Aorta (tissue), 5 donors: ENCODE measurements around the gene CENPE. TPM values are rescaled to one million over a fixed set of nuclear protein-coding genes. Genes with fewer than 3 reads are reported as not detected.
"Not testable (repeated sequence)": the region's sequence is repeated elsewhere in the genome, so short reads cannot be mapped to it uniquely, and the experiment has no call there.

Experiments
- ATAC-seq: fragments of 200-7000 bp; cut with Tn5 transposase; one replicate; pipeline ENCODE4 v1.9.1; 2022; ENCODE audit warnings: moderate library complexity; ENCODE audit not compliant: low FRiP score
- DNase-seq, 2 donors: peaks; one replicate each; pipeline ENCODE4 v3.0.0-alpha.2; 2020
- H3K27ac ChIP-seq, 2 donors: one replicate each; pipeline ENCODE4 v1.5.1; 2013; ENCODE audit warnings: low read length in 2 of 2, mild to moderate bottlenecking in 2 of 2, moderate library complexity in 2 of 2, control low read depth in 1 of 2, inconsistent platforms in 1 of 2, low read depth in 1 of 2
- H3K27me3 ChIP-seq, 2 donors: one replicate each; pipeline ENCODE4 v1.6.1; 2013; ENCODE audit warnings: control low read depth in 1 of 2, low read length in 1 of 2, mild to moderate bottlenecking in 1 of 2, moderate library complexity in 1 of 2; ENCODE audit not compliant: insufficient read depth in 2 of 2, control insufficient read depth in 1 of 2
- H3K36me3 ChIP-seq, 2 donors: one replicate each; pipeline ENCODE4 v1.6.1; 2013; ENCODE audit warnings: control low read depth in 1 of 2, low read length in 1 of 2, mild to moderate bottlenecking in 1 of 2; ENCODE audit not compliant: insufficient read depth in 2 of 2, control insufficient read depth in 1 of 2
- H3K4me1 ChIP-seq, 2 donors: one replicate each; pipeline ENCODE4 v1.6.1; 2013; ENCODE audit warnings: low read length in 2 of 2, control low read depth in 1 of 2, mild to moderate bottlenecking in 1 of 2, moderate library complexity in 1 of 2; ENCODE audit not compliant: insufficient read depth in 2 of 2, control insufficient read depth in 1 of 2
- H3K4me3 ChIP-seq, 2 donors: one replicate each; pipeline ENCODE4 v1.5.1; 2013; ENCODE audit warnings: low read length in 2 of 2, control low read depth in 1 of 2, mild to moderate bottlenecking in 1 of 2
- H3K9me3 ChIP-seq: one replicate; pipeline ENCODE4 v1.6.1; 2013; ENCODE audit warnings: mild to moderate bottlenecking, low read length; ENCODE audit not compliant: control insufficient read depth
- WGBS, 2 donors: extraction: QIAGEN DNeasy Blood & Tissue Kit; methylation state at CpG; one replicate each; pipeline ENCODE4 v1.1.7; 2013; 5-methylcytosine and 5-hydroxymethylcytosine counted together
- intact Hi-C, 2 donors: fragments of 100-400 bp; cut with DNase I; formaldehyde crosslinking; loops; one replicate each; pipeline versions ENCODE4 v1.14.2 to v1.15.0; 2022
- long read RNA-seq, 2 donors: library from polyadenylated mRNA; unstranded; transcript quantifications; one replicate each; pipeline ENCODE4 v2.0.0, GENCODE V29; 2020 to 2021
- polyA plus RNA-seq, 2 donors: library from polyadenylated mRNA; stranded (reverse); fragments of 200-250 nt; gene quantifications; one replicate each; pipeline ENCODE4 v1.2.3, GENCODE V29; 2013
- total RNA-seq, 2 donors: library from RNA; stranded (reverse); fragmentation: NEBNext Ultra II Directional; extraction: Animal tissue kit (Norgen Biotek cat#: 25700); gene quantifications; one replicate each; pipeline ENCODE4 v1.2.1, GENCODE V29; 2021
- donor health status: healthy with polysubstance abuse.
- donor health status: Bipolar disorder and iron deficiency.
- donor health status: DM: no; HTN: no; CAD: no.
- donor health status: DM: no; HTN: no; CAD: no.
- donor health status: DM: yes; HTN: yes; CAD: no.

The CENPE gene, protein sequence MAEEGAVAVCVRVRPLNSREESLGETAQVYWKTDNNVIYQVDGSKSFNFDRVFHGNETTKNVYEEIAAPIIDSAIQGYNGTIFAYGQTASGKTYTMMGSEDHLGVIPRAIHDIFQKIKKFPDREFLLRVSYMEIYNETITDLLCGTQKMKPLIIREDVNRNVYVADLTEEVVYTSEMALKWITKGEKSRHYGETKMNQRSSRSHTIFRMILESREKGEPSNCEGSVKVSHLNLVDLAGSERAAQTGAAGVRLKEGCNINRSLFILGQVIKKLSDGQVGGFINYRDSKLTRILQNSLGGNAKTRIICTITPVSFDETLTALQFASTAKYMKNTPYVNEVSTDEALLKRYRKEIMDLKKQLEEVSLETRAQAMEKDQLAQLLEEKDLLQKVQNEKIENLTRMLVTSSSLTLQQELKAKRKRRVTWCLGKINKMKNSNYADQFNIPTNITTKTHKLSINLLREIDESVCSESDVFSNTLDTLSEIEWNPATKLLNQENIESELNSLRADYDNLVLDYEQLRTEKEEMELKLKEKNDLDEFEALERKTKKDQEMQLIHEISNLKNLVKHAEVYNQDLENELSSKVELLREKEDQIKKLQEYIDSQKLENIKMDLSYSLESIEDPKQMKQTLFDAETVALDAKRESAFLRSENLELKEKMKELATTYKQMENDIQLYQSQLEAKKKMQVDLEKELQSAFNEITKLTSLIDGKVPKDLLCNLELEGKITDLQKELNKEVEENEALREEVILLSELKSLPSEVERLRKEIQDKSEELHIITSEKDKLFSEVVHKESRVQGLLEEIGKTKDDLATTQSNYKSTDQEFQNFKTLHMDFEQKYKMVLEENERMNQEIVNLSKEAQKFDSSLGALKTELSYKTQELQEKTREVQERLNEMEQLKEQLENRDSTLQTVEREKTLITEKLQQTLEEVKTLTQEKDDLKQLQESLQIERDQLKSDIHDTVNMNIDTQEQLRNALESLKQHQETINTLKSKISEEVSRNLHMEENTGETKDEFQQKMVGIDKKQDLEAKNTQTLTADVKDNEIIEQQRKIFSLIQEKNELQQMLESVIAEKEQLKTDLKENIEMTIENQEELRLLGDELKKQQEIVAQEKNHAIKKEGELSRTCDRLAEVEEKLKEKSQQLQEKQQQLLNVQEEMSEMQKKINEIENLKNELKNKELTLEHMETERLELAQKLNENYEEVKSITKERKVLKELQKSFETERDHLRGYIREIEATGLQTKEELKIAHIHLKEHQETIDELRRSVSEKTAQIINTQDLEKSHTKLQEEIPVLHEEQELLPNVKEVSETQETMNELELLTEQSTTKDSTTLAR (N-terminal part only)
- total RNA-seq, result 1 to 10 TPM; 1.3 to 3.4 TPM
- under 1 TPM in 1 of 2 donors, not detected in 1; 0.28 TPM for polyA plus RNA-seq
- long read RNA-seq, donor 1, partial matches to known transcripts, result 1 of 1 reads
- long read RNA-seq, donor 1, other reads (novel, unspliced or antisense), result 0 of 1 reads
- long read RNA-seq, donor 2, result 0 reads

DNA sequence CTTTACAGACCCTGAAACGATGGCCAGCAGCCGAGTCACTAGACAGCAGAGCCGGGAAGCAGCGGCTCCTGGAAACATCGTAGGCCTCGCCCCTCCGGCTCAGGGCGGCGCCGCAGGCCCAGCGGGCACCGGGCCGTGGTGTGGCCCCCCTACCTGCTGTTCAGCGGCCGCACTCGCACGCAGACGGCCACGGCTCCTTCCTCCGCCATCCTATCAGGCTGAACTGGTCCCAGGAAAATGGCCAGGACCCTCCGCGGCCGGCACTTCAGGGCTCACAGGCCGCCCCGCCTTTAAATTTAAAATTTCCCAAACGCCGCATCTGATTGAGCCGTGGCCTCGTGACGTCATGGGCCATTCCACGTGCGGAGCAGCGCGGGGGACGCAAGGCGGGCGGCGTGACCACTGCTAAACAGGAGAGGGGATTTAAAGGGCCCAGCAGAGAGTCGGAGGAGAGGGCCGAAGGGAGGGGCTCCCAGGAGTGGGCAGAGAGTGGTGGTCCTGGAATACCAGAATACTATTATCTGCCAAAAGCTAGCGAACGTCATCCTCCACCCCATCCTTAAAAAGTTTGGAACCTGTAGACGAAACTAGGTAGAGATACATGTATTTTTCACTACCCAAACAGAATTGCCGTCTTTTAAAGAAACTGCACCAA is at the start of gene CENPE:
TSS of gene CENPE (minus strand) at position 233 of the 655 bp plus-strand sequence. CDS start at position 209, 24 bp downstream.
- H3K27ac ChIP-seq, result no peak within 1 kb of the TSS
- 0 to 1% methylated on average over 44 of the region's 44 CpGs for WGBS, 2 donors
- peak; percentile 96 for ATAC-seq
- H3K4me1 ChIP-seq, result no peaks in the 10 kb centered on the region
- H3K27me3 ChIP-seq, result no peaks in the 10 kb centered on the region
- peak; percentile 91 to 94 for DNase-seq
- H3K9me3 ChIP-seq, result no peaks in the 10 kb centered on the region
- no peaks in the 10 kb centered on the region for H3K36me3 ChIP-seq
- H3K4me3 ChIP-seq, result peak within 1 kb of the TSS; percentile 30 to 55
- intact Hi-C loops, result loop anchor here in 1 of 2 donors (5.0 kb wide), 1 partner anchor 371 kb away; the partner anchor contains the start of gene UBE2D3

DNA sequence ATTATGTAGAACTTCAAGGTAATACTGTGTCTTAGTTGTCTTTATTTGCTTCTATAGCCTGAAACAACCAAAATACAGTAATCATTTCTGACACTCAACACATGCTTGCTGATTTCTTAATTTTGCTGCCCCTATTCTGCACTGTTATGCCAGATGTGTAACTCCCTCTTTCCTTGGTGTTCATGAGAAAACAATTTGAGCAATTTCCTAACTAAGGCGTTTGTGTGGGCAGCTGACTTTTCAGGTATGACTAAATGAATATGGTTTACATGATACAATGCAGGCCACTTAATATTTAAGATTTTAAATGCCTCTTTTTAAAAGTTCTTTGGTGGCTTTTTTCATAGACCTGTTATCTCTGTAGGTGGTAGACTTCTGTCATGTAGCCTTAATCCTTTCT is 46.1 kb upstream of the CENPE start:
- Histone ChIP-seq H3K27me3 (no peaks in the 10 kb centered on the region), H3K9me3 (peaks cover 3% of the 10 kb centered on the region), H3K36me3 (no peaks in the 10 kb centered on the region), H3K4me1 (no peaks in the 10 kb centered on the region), H3K4me3 (no peak overlapping the region), H3K27ac (no peak overlapping the region)
- intact Hi-C loops, result no loop called here
- DNase-seq (no peak), ATAC-seq (no peak)
- WGBS, 2 donors, result 54 to 58% methylated on average over 1 of the region's 1 CpG

DNA sequence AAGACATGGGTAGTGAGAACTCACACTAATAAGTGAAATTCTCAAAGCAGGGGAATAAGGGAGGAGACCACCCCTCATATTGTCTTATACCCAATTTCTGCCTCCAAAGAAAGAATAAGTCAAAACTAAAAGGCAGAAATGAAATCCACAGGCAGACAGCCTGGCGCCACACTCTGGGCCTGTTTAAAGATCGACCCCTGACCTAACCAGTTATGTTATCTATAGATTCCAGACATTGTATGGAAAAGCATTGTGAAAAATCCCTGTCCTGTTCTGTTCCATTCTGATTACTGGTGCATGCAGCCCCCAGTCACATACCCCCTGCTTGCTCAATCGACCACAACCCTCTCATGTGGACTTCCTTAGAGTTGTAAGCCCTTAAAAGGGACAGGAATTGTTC is 32.8 kb upstream of the CENPE start:
- H3K4me1 ChIP-seq, ATAC-seq, intact Hi-C loops, H3K4me3 ChIP-seq, H3K27me3 ChIP-seq, H3K9me3 ChIP-seq, H3K27ac ChIP-seq, DNase-seq, H3K36me3 ChIP-seq: not testable (repeated sequence)
- 68 to 81% methylated on average over 3 of the region's 3 CpGs for WGBS, 2 donors

DNA sequence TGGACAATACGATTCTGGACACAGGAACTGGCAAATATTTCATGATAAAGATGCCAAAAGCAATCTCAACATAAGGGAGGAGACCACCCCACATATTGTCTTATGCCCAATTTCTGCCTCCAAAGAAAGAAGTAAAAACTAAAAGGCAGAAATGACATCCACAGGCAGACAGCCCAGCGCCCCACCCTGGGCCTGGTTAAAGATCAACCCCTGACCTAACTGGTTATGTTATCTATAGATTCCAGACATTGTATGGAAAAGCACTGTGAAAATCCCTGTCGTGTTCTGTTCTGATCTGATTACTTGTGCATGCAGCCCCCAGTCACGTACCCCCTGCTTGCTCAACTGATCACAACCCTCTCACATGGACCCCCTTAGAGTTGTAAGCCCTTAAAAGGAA is 25.4 kb upstream of the CENPE start:
- H3K27ac ChIP-seq, H3K27me3 ChIP-seq, ATAC-seq, H3K4me3 ChIP-seq, DNase-seq, H3K36me3 ChIP-seq, H3K4me1 ChIP-seq, intact Hi-C loops, H3K9me3 ChIP-seq: not testable (repeated sequence)
- WGBS, 2 donors, result 67 to 82% methylated on average over 4 of the region's 4 CpGs

DNA sequence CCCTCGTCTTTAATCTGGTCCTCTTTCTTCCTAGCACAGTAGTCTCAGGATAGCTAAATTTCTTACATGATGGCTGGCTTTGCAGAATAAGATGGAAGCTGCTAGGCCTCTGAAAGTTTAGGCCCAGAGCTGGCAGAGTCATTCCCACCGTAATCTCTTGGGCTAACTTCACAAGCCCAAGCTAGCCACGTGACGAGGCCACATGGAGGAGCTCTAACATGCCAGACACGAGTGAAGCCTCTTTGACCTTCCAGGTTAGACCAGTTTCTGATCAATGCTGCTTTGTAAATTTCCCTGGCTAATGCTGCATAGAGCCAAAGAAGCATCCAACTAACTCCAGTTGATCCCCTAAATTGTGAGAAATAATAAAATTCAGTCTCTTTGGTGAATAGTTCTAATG is 9.5 kb upstream of the CENPE start:
- intact Hi-C loops, result no loop called here
- ATAC-seq (no peak), DNase-seq (no peak)
- no peaks in the 10 kb centered on the region for H3K9me3 ChIP-seq
- no peak overlapping the region for H3K27ac ChIP-seq
- WGBS, 2 donors, result 64 to 65% methylated on average over 5 of the region's 5 CpGs
- no peaks in the 10 kb centered on the region for H3K27me3 ChIP-seq
- H3K36me3 ChIP-seq, result no peaks in the 10 kb centered on the region
- H3K4me3 ChIP-seq, result no peak overlapping the region
- no peaks in the 10 kb centered on the region for H3K4me1 ChIP-seq

DNA sequence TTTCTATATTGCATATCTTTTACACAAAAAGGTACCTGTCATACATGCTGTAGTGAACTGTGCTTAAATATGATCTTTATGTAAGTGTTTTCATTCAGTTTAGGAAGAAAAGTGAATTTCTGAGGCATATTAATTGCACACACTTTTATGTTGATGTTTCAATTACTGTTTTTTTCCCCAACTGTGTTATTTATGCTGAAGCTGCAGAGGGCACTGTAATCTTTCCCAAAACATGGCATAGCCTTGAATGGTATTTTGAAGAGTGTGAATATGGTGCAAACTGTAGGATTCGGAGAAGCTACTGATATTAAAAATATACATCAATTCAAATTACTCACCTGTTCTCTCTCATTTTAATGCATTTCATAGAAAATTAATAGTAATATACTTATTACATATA is 6.0 kb upstream of the CENPE start:
- Histone ChIP-seq H3K4me1 (no peaks in the 10 kb centered on the region), H3K36me3 (no peaks in the 10 kb centered on the region), H3K4me3 (no peak overlapping the region), H3K9me3 (no peaks in the 10 kb centered on the region), H3K27me3 (no peaks in the 10 kb centered on the region), H3K27ac (no peak overlapping the region)
- ATAC-seq, result no peak
- DNase-seq, result no peak
- 37 to 43% methylated on average over 1 of the region's 1 CpG for WGBS, 2 donors
- intact Hi-C loops, result no loop called here

DNA sequence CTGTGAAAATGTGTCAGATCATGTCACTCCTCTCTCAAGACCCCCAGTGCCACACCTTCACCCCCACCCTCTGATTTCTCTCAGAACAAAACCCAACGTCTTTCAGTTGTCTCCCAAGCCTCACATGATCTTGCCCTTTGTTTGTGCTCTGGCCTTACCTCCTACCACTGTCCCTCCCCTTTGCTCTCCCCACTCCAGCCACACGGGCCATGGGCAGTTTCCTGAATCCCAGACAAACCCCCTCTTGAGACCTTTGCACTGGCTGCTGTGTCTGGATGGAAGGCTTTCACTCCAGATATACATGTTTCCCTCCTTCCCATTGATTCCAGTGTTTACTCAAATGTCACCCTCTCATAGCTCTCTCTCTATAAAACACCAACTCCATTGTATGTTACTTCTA is 3.6 kb upstream of the CENPE start:
- no peak for ATAC-seq
- Histone ChIP-seq H3K9me3 (no peaks in the 10 kb centered on the region), H3K27me3 (no peaks in the 10 kb centered on the region), H3K4me3 (no peak overlapping the region), H3K4me1 (no peaks in the 10 kb centered on the region), H3K27ac (no peak overlapping the region), H3K36me3 (no peaks in the 10 kb centered on the region)
- DNase-seq, result no peak
- WGBS, 2 donors, result 20 to 38% methylated on average over 2 of the region's 2 CpGs
- intact Hi-C loops, result no loop called here

DNA sequence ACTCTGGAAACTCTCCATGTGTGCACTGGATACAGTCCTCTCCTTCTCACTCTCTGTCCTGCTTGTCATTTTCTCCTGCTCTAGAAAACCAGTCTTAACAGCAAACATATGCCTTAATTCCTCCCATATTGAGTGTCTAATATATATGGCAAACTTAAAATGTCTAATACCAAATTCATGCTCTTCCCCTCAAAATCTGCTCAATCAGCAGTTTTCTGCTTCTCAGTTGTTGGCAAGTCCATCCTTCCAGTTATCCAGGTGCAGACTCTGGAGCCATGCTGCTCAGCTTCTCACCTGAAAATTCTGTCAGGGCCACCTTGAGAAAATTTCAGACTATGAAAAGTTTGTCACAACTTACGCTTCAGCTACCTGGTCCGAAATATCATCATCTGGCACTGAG is 3.1 kb upstream of the CENPE start:
- H3K27ac ChIP-seq, result no peak overlapping the region
- ATAC-seq, result no peak
- 92 to 96% methylated on average over 2 of the region's 2 CpGs for WGBS, 2 donors

More for the DNA sequence above, 3.1 kb upstream of the CENPE start:
- Histone ChIP-seq H3K4me3 (no peak overlapping the region), H3K27me3 (no peaks in the 10 kb centered on the region), H3K9me3 (no peaks in the 10 kb centered on the region), H3K4me1 (no peaks in the 10 kb centered on the region), H3K36me3 (no peaks in the 10 kb centered on the region)
- intact Hi-C loops, result no loop called here
- DNase-seq, result no peak
